Measurements from ENCODE around the gene ZSWIM5. TPM values are rescaled to one million over a fixed set of nuclear protein-coding genes. Genes with fewer than 3 reads are reported as not detected.
"Not testable (repeated sequence)": the region's sequence is repeated elsewhere in the genome, so short reads cannot be mapped to it uniquely, and the experiment has no call there.

The ZSWIM5 gene
- total RNA-seq: 0.23 and 0.72 TPM in 2 replicates

- DNase-seq (ENCODE audit: low read depth): no peak
- TF ChIP-seq CTCF (conservative IDR thresholded peaks at IDR 0.05; ENCODE audit: low read depth, low read length): no peak
- H3K4me3 ChIP-seq (ENCODE audit: low read depth, low read length): peak within 1 kb of the TSS; percentile 79
Measured at GRCh38 chr1:45205910-45206721, at the start of gene ZSWIM5. Gene ZSWIM5 (minus strand): TSS chr1:45206605. CDS start chr1:45206350, 255 bp downstream.

GRCh38 chr1:45254490-45254889, 48.1 kb upstream of the ZSWIM5 start:
- no peak overlapping the region for H3K4me3 ChIP-seq (ENCODE audit: low read depth, low read length)
- no peak for DNase-seq (ENCODE audit: low read depth)
- no peak for TF ChIP-seq CTCF (conservative IDR thresholded peaks at IDR 0.05; ENCODE audit: low read depth, low read length)

GRCh38 chr1:45250544-45250943, 44.1 kb upstream of the ZSWIM5 start:
- H3K4me3 ChIP-seq (ENCODE audit: low read depth, low read length): no peak overlapping the region
- TF ChIP-seq CTCF (conservative IDR thresholded peaks at IDR 0.05; ENCODE audit: low read depth, low read length): no peak
- no peak for DNase-seq (ENCODE audit: low read depth)

- H3K4me3 ChIP-seq (ENCODE audit: low read depth, low read length); DNase-seq (ENCODE audit: low read depth): not testable (repeated sequence)
Measured at GRCh38 chr1:45248004-45248403, 41.6 kb upstream of the ZSWIM5 start.

GRCh38 chr1:45246760-45247159, 40.4 kb upstream of the ZSWIM5 start:
- TF ChIP-seq CTCF (conservative IDR thresholded peaks at IDR 0.05; ENCODE audit: low read depth, low read length): no peak
- H3K4me3 ChIP-seq (ENCODE audit: low read depth, low read length): no peak overlapping the region
- no peak for DNase-seq (ENCODE audit: low read depth)

- not testable (repeated sequence) for H3K4me3 ChIP-seq (ENCODE audit: low read depth, low read length); DNase-seq (ENCODE audit: low read depth)
Measured at GRCh38 chr1:45246359-45246758, 40.0 kb upstream of the ZSWIM5 start.

- H3K4me3 ChIP-seq (ENCODE audit: low read depth, low read length): no peak overlapping the region
- DNase-seq (ENCODE audit: low read depth): no peak
- no peak for TF ChIP-seq CTCF (conservative IDR thresholded peaks at IDR 0.05; ENCODE audit: low read depth, low read length)
Measured at GRCh38 chr1:45244660-45245059, 38.3 kb upstream of the ZSWIM5 start.
